Astrocyte of the hippocampus (primary cell): Measurements from ENCODE around the gene ZMYND8.
"Not testable (repeated sequence)": the region's sequence is repeated elsewhere in the genome, so short reads cannot be mapped to it uniquely, and the experiment has no call there.

Experiments used
- DNase-seq: peaks from one replicate; pipeline ENCODE4 v3.0.0; 2011; ENCODE audit warnings: low read depth, low spot score

Gene ZMYND8

GRCh38 chr20:47265984-47266383, 90.5 kb downstream of the ZMYND8 start:
- no peak for DNase-seq

- DNase-seq: no peak
Measured at GRCh38 chr20:47265214-47265613, 91.3 kb downstream of the ZMYND8 start.

- DNase-seq: not testable (repeated sequence)
Measured at GRCh38 chr20:47264137-47264769, 92.2 kb downstream of the ZMYND8 start.

GRCh38 chr20:47263465-47264084, 92.9 kb downstream of the ZMYND8 start:
- no peak for DNase-seq

GRCh38 chr20:47263080-47263464, 93.4 kb downstream of the ZMYND8 start:
- no peak for DNase-seq

GRCh38 chr20:47262365-47263013, 94.0 kb downstream of the ZMYND8 start:
- DNase-seq: no peak

- no peak for DNase-seq
Measured at GRCh38 chr20:47262008-47262364, 94.5 kb downstream of the ZMYND8 start.

- not testable (repeated sequence) for DNase-seq
Measured at GRCh38 chr20:47261161-47261774, 95.2 kb downstream of the ZMYND8 start.

- DNase-seq: not testable (repeated sequence)
Measured at GRCh38 chr20:47260540-47261126, 95.9 kb downstream of the ZMYND8 start.

- DNase-seq: peak; percentile 63
Measured at GRCh38 chr20:47258745-47259695, 97.5 kb downstream of the ZMYND8 start.

GRCh38 chr20:47257771-47258170, 98.7 kb downstream of the ZMYND8 start:
- no peak for DNase-seq

GRCh38 chr20:47257256-47257655, 99.2 kb downstream of the ZMYND8 start:
- DNase-seq: no peak

GRCh38 chr20:47256668-47257236, 99.7 kb downstream of the ZMYND8 start:
- DNase-seq: peak; percentile 59

GRCh38 chr20:47253872-47254271, 102.6 kb downstream of the ZMYND8 start:
- no peak for DNase-seq

GRCh38 chr20:47252879-47253307, 103.6 kb downstream of the ZMYND8 start:
- no peak for DNase-seq

- no peak for DNase-seq
Measured at GRCh38 chr20:47251154-47252020, 105.1 kb downstream of the ZMYND8 start.

GRCh38 chr20:47250360-47250759, 106.1 kb downstream of the ZMYND8 start:
- no peak for DNase-seq

- no peak for DNase-seq
Measured at GRCh38 chr20:47249913-47250312, 106.6 kb downstream of the ZMYND8 start.

GRCh38 chr20:47248448-47248966, 108.0 kb downstream of the ZMYND8 start:
- no peak for DNase-seq

GRCh38 chr20:47247972-47248371, 108.5 kb downstream of the ZMYND8 start:
- DNase-seq: no peak
